Hematopoietic multipotent progenitor cell (in vitro differentiated cells): Measurements from ENCODE around the gene TPRG1L. TPM values are rescaled to one million over a fixed set of nuclear protein-coding genes. Genes with fewer than 3 reads are reported as not detected.

Source experiments
- DNase-seq, 3 donors: peaks; one replicate each; pipeline ENCODE4 v3.0.0-alpha.2; 2011 to 2015; ENCODE audit warnings: low read depth in 2 of 3, low spot score in 2 of 3
- total RNA-seq: library from RNA; depleted of rRNA; stranded (reverse); fragments of >200 nt; gene quantifications from one replicate; pipeline ENCODE4 v1.2.3, GENCODE V29; 2012

The TPRG1L gene
- total RNA-seq, 1 donor, result 18.9 TPM

- no peak for DNase-seq
These were observed 1.2 kb downstream of the TPRG1L start for GRCh38 chr1:3626025-3626424.

GRCh38 chr1:3627515-3628253, 2.9 kb downstream of the TPRG1L start:
- no peak for DNase-seq

GRCh38 chr1:3628445-3628844, 3.6 kb downstream of the TPRG1L start:
- DNase-seq, result no peak

- DNase-seq, result no peak
These were observed 4.8 kb downstream of the TPRG1L start for GRCh38 chr1:3629561-3630160.

DNA sequence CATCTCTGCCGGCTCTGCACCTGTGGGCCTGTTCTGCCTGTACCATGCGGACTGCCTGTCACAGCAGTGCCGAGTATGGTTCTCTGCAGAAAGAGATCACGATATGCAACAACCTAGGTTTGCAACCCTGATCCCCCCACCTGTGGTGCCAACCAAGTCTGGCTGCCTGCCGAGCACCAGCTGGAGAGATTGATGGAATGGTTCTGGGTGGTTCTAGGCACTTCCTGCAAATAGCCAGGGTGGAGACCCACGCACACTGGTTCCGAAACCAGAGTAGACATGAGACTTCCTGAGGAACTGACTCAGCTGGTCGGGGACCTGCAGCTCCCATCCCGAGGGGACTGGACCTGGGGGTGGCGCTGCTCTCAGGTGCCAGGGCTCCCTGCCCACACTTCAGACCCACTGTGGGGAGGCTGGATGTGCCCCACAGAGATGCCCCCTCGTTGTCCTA, 5.4 kb downstream of the TPRG1L start:
- no peak for DNase-seq

DNA sequence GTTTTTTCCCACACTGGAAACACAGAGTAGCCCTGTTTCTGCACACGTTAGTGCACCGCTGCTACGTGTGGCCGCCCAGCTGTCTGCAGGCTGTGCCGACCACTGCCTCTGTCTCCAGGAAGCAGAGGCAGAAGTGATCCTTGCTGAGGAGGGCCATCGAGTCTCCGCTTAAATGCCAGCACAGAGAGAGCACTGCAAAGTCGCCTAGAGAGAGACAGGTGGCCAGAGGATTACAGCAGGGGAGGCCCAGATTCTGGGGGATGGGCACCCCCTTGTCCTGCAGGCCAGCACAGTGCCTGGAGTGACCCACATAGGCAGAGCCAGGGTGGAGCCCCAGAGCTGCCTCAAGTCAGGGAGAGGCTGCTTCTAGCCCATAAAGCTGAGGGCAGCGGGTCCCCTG, 6.1 kb downstream of the TPRG1L start:
- DNase-seq, result no peak

- DNase-seq, result no peak
These were observed 6.8 kb downstream of the TPRG1L start for GRCh38 chr1:3631320-3632260.

- no peak for DNase-seq
These were observed 7.5 kb downstream of the TPRG1L start for GRCh38 chr1:3632298-3632697.

GRCh38 chr1:3632716-3633343, 8.0 kb downstream of the TPRG1L start:
- no peak for DNase-seq

GRCh38 chr1:3633344-3634058, 8.7 kb downstream of the TPRG1L start:
- DNase-seq, result no peak

DNA sequence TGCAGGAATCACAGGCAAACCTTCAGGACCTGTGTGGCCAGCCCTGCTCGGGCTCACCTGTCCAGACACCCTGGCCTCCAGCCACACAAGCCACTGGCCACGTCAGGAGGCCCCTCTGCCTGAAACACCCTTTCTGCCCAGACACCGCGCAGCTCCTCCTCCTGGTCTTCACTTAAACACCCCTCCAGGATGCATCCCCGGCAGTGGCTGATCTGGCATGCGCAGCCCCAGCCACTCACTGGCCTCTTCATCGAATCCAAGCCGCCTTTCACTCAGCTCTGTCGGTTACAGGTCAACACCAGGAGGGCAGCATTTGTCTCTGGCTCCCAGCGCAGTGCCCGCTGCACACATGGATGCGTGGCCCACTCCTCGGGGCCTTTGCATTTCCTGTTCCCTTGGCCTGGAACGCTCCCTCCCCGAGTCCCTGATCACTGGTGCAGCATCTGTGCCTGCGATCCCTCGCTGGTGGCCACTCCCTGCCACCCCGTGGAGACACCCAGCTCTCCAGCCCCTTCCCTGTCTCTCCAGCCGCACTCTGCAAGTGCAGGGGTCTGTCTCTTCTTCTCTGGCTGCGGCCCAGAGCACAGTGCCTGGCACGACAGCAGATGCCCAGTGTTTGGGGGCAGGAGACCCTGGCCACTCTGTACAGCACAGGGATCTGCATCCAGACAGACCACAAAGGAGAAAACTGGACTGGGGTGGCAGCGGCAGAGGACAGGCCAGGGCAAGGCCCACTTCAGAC, 9.4 kb downstream of the TPRG1L start:
- no peak for DNase-seq

DNA sequence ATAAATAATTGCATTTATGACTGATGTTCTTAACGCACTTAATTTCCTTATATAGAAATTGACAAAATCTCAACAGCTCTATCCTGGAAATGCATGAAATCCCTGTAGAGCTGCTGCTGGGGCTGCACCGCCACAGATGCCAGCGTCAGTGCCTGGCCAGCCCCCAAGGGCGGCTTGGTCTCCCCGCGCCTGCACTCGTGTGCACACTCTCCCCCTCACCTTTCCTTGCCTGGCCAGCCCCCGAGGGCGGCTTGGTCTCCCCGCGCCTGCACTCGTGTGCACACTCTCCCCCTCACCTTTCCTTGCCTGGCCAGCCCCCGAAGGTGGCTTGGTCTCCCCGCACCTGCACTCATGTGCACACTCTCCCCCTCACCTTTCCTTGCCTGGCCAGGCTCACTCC, 11.3 kb downstream of the TPRG1L start:
- no peak for DNase-seq

DNA sequence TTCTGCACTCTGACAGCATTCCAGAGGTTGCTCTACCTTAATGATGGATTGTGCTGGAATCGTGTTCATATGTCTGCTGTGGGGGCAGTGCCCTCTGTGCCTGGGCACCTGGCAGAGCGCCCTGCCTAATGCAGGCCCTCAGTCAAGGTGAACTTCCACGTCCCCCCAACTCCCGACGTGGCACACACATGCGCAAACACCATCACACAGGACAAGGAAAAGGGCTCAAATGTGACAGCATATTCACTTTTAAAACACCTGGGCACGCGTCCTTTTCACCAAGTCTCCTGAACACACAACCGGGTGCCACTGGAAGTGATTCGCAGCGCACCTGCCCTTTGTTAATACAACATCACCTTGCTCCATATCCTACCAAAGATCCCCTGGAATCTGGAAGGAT, 11.7 kb downstream of the TPRG1L start:
- no peak for DNase-seq

- no peak for DNase-seq
These were observed 13.2 kb downstream of the TPRG1L start for GRCh38 chr1:3638027-3638426.

DNA sequence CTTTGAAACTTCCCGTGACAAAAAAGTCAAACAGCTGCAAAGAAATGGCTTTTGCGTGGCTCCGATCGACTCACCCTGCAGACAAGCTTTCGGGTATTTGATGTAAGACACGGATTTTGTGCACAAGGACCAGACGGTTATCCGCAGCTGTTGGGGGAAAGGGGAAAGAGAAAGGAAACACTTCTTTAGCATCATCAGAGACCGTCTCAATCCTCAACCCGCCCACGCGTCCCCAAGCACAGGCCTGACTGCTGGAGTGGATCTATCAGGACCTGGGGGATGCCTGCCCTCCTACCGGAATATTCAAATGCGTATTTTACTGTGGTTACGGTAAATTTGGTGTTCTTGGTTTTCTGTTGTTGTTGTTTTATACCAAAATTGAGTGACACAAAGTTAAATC, 13.9 kb downstream of the TPRG1L start:
- no peak for DNase-seq

- no peak for DNase-seq
These were observed 14.6 kb downstream of the TPRG1L start for GRCh38 chr1:3639397-3639911.

GRCh38 chr1:3640121-3640837, 15.5 kb downstream of the TPRG1L start:
- DNase-seq, result no peak

DNA sequence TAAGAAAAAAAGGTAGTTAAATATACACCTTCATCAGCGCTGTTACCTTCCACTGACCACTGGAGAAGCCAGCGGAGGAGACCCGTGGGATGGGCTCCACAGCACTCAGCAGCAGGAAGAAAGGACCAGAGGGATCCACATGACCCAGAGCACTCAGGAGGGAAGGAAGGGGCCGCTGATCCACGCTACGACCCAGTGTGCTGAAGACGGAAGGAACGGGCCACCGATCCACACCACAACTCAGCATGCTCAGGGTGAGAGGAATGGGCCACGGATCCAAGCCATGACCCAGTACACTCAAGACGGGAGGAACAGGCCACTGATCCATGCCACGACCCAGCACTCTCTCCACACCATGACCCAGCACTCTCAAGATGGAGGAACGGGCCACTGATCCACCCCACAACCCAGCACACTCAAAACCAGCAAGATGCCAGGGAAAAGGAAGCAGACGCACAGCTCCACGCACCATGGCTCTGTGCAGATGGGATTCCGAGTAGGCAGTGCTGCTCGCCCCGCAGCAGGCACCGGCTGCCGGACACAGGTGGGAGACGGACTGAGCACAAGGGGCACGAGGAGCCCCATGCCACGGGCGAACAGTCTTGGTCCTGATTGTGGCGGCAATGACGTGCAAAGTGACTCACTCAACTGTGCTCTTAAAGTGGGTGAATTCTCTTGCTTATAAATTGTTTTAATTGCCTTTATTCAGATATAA, 16.4 kb downstream of the TPRG1L start:
- DNase-seq, result no peak
